Measurements from ENCODE around the gene MEI1. TPM values are rescaled to one million over a fixed set of nuclear protein-coding genes. Genes with fewer than 3 reads are reported as not detected.

Gene MEI1
- total RNA-seq, 1 donor from 2014 or later: 7.5 TPM

DNA sequence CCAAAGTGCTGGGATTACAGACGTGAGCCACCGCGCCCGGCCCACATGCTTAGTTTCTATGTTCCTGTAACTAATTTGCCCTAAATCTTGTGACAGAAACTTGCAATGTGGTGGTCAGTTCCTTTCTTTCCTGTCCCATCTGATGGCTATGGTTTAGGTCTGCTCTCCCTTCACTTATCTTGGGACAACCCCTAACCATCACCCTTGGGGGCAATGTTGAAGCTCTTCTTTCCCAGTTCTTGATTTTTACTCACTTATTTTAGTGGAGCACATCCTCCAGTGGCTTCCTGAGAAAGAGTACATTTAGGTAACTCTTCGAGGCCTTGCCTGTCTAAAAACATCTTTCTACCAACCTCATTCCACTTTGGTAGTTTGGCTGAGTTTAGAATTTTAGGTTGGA lies 140.9 kb downstream of the MEI1 start:
- DNase-seq (ENCODE audit: low spot score): no peak

- DNase-seq (ENCODE audit: low spot score): no peak
Observed at GRCh38 chr22:41841085-41841712, 141.9 kb downstream of the MEI1 start.

DNA sequence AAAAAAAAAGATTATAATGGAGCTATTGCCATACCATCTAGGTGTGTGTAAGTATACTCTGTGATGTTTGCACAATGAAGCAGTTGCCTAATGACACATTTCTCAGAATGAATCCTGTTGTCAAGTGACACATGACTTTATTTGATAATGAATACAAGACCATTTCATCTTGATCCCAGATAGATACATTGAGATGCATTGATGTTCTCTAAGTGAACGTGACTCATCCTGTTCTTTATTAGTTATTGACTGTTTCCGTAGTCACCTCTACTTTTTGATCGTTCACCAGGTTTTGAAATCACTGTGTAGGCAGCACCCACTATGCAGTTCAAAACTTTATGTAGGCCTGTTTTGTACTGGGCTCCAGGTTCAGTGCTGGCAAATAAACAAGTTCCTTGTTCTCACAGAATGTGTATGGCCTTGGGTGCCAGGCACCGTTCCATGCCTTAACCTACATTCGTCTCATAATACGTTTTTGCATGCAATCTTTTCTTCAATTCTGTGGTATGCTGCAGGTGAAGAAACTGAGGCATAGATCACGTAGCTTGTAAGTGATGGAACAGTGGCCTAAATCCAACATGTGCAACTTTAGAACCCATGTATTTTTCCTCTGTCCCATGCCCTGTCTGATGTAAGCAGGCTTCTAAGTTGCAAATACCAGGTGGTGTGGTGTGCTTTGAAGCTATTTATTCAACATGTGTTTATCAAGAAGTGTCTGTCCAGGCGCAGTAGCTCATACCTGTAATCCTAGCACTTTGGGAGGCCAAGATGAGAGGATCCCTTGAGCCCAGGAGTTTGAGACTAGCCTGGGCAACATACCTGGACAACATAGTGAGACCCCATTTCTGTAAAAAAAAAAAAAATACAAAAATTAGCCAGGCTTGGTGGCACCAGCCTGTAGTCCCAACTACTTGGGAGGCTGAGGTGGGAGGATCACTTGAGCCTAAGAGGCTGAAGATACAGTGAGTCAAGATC lies 144.0 kb downstream of the MEI1 start:
- no peak for DNase-seq (ENCODE audit: low spot score)

- DNase-seq (ENCODE audit: low spot score): no peak
Observed at GRCh38 chr22:41844036-41844435, 144.7 kb downstream of the MEI1 start.

GRCh38 chr22:41844513-41844912 lies 145.2 kb downstream of the MEI1 start:
- DNase-seq (ENCODE audit: low spot score): peak; percentile 54

- DNase-seq (ENCODE audit: low spot score): peak; percentile 57
Observed at GRCh38 chr22:41845380-41846267, 146.3 kb downstream of the MEI1 start.

GRCh38 chr22:41846268-41846987 lies 147.1 kb downstream of the MEI1 start:
- DNase-seq (ENCODE audit: low spot score): peak; percentile 61

GRCh38 chr22:41847300-41847699 lies 148.0 kb downstream of the MEI1 start:
- DNase-seq (ENCODE audit: low spot score): no peak

GRCh38 chr22:41848468-41848867 lies 149.2 kb downstream of the MEI1 start:
- peak; percentile 71 for DNase-seq (ENCODE audit: low spot score)

Other genes starting within 250 kb of the MEI1 start
- gene PHF5A, start 230.8 kb upstream of the MEI1 start, total RNA-seq (ENCODE audit: insufficient read depth, low replicate concordance): 19.5 TPM
- 19.7 TPM for gene ACO2, start 230.4 kb upstream of the MEI1 start, total RNA-seq (ENCODE audit: insufficient read depth, low replicate concordance)
- 4.6 TPM for gene POLR3H, start 155.0 kb upstream of the MEI1 start, total RNA-seq (ENCODE audit: insufficient read depth, low replicate concordance)
- gene CSDC2, start 138.5 kb upstream of the MEI1 start, total RNA-seq (ENCODE audit: insufficient read depth, low replicate concordance): 1.2 TPM
- 19.5 TPM for gene PMM1, start 109.7 kb upstream of the MEI1 start, total RNA-seq (ENCODE audit: insufficient read depth, low replicate concordance)
- 14.7 TPM for gene DESI1, start 78.5 kb upstream of the MEI1 start, total RNA-seq (ENCODE audit: insufficient read depth, low replicate concordance)
- 123 TPM for gene XRCC6, start 78.2 kb upstream of the MEI1 start, total RNA-seq (ENCODE audit: insufficient read depth, low replicate concordance)
- gene SNU13, start 10.6 kb upstream of the MEI1 start, total RNA-seq (ENCODE audit: insufficient read depth, low replicate concordance): 35.9 TPM
- gene CCDC134, start 101.2 kb downstream of the MEI1 start, total RNA-seq (ENCODE audit: insufficient read depth, low replicate concordance): 7.5 TPM
- gene SREBF2, start 133.6 kb downstream of the MEI1 start, total RNA-seq (ENCODE audit: insufficient read depth, low replicate concordance): 26.0 TPM
- not detected for gene SHISA8, start 215.6 kb downstream of the MEI1 start, total RNA-seq (ENCODE audit: insufficient read depth, low replicate concordance)
- 0.48 TPM for gene TNFRSF13C, start 227.3 kb downstream of the MEI1 start, total RNA-seq (ENCODE audit: insufficient read depth, low replicate concordance)
- gene CENPM, start 247.6 kb downstream of the MEI1 start, total RNA-seq (ENCODE audit: insufficient read depth, low replicate concordance): not detected

Data from umbilical cord (tissue), 2 donors.